A549 (cell line): ENCODE results near the gene GMPR2. TPM values are rescaled to one million over a fixed set of nuclear protein-coding genes. Genes with fewer than 3 reads are reported as not detected.

Experiments
- ATAC-seq, 2 experiments: fragments of 200-7000 bp in 1 of 2; fragments of >200 bp in 1 of 2; cut with Nextera tagmentation in 1 of 2; cut with Tn5 transposase in 1 of 2; 3 replicates each; pipeline versions ENCODE4 v1.8.0 to v1.9.1; 2018 to 2020; ENCODE audit warnings: mild to moderate bottlenecking in 1 of 2, moderate library complexity in 1 of 2
- CTCF ChIA-PET: fragments of 300-600 bp; sonication (Branson Sonifier 250); formaldehyde crosslinking; extraction: SDS; loops from one replicate; lab custom pipeline; 2021; ENCODE audit warnings: antibody characterized with exemption, inconsistent platforms; lab: Yijun Ruan, JAX
- POLR2A ChIA-PET: fragments of 350-600 bp; formaldehyde crosslinking; extraction: SDS; loops from one replicate; lab custom pipeline; 2021; ENCODE audit warnings: antibody characterized with exemption, inconsistent platforms; lab: Yijun Ruan, JAX
- DNase-seq, 2 experiments: peaks; one replicate each; pipeline versions ENCODE4 v3.0.0 to v3.0.0-alpha.2; 2011 to 2016; ENCODE audit warnings: low read depth in 1 of 2, low spot score in 1 of 2
- FAIRE-seq: peaks from 2 replicates; lab custom pipeline; 2011; peaks lifted over from hg19 to GRCh38; lab: Jason Lieb, UNC
- H3K27ac ChIP-seq, 2 experiments: fragments of >200 bp; sonication (Bioruptor Twin); formaldehyde crosslinking; 3 replicates each; pipeline ENCODE4 v1.5.1; 2016 to 2017
- H3K4me1 ChIP-seq: fragments of >200 bp; sonication (Bioruptor Twin); formaldehyde crosslinking; 3 replicates; pipeline ENCODE4 v1.6.1; 2016
- H3K4me2 ChIP-seq: fragments of >200 bp; sonication (Bioruptor Twin); formaldehyde crosslinking; 3 replicates; pipeline ENCODE4 v1.6.1; 2016
- H3K4me3 ChIP-seq: fragments of >200 bp; sonication (Bioruptor Twin); formaldehyde crosslinking; 3 replicates; pipeline ENCODE4 v1.5.1; 2016
- H3K9me3 ChIP-seq: fragments of >200 bp; sonication (Bioruptor Twin); formaldehyde crosslinking; 3 replicates; pipeline ENCODE4 v1.6.1; 2016
- BCL3 ChIP-seq: fragments of >200 bp; sonication (Bioruptor Twin); formaldehyde crosslinking; IDR thresholded peaks from 3 replicates; pipeline ENCODE4 v1.6.1; 2016
- BHLHE40 ChIP-seq: IDR thresholded peaks from 2 replicates; pipeline ENCODE4 v1.6.1; 2012; ENCODE audit warnings: low read depth, low read length, inconsistent platforms
- CEBPB ChIP-seq, 2 experiments: fragments of >200 bp in 1 of 2; sonication (Bioruptor Twin) in 1 of 2; formaldehyde crosslinking in 1 of 2; IDR thresholded peaks; 2 replicates each; pipeline ENCODE4 v1.6.1; 2012 to 2016
- EHF ChIP-seq: fragments of 250-450 bp; sonication (Bioruptor Pico); IDR thresholded peaks from 2 replicates; pipeline ENCODE4 v1.5.0; 2020; ENCODE audit warnings: mild to moderate bottlenecking
- EHMT2 ChIP-seq: fragments of 200-600 bp; sonication (generic); IDR thresholded peaks from 2 replicates; pipeline ENCODE4 v1.6.1; 2016; ENCODE audit warnings: antibody characterized with exemption, low read depth, mild to moderate bottlenecking, moderate library complexity
- ESRRA ChIP-seq: fragments of 150-350 bp; IDR thresholded peaks from 2 replicates; pipeline ENCODE4 v1.6.1; 2014; ENCODE audit warnings: mild to moderate bottlenecking, low read length, borderline replicate concordance
- FOSL2 ChIP-seq, 2 experiments: fragments of 450-650 bp in 1 of 2; fragments of >200 bp in 1 of 2; sonication (Bioruptor Twin) in 1 of 2; formaldehyde crosslinking; IDR thresholded peaks; 2 replicates each; pipeline versions ENCODE4 v1.5.0 to v1.6.1; 2016 to 2020; ENCODE audit warnings: mild to moderate bottlenecking in 1 of 2, moderate library complexity in 1 of 2
- FOXS1 ChIP-seq: fragments of 250-450 bp; sonication (Bioruptor Pico); IDR thresholded peaks from 2 replicates; pipeline ENCODE4 v1.5.0; 2020; ENCODE audit warnings: mild to moderate bottlenecking, moderate library complexity
- GATA3 ChIP-seq: IDR thresholded peaks from 2 replicates; pipeline ENCODE4 v1.6.1; 2012; ENCODE audit warnings: borderline replicate concordance
- HDAC2 ChIP-seq: fragments of 200-600 bp; sonication (generic); IDR thresholded peaks from 2 replicates; pipeline ENCODE4 v1.6.1; 2016
- HOXB13 ChIP-seq: fragments of 250-450 bp; sonication (Bioruptor Pico); IDR thresholded peaks from 2 replicates; pipeline ENCODE4 v1.5.0; 2020; ENCODE audit warnings: low read depth, mild to moderate bottlenecking, moderate library complexity
- HOXB5 ChIP-seq: fragments of 250-450 bp; sonication (Bioruptor Pico); IDR thresholded peaks from 2 replicates; pipeline ENCODE4 v1.5.0; 2020; ENCODE audit warnings: mild to moderate bottlenecking, moderate library complexity
- JUN ChIP-seq, 2 experiments: fragments of >200 bp; sonication (Bioruptor Twin); formaldehyde crosslinking; IDR thresholded peaks; 2 replicates in 1 of 2; 3 replicates in 1 of 2; pipeline ENCODE4 v1.6.1; 2016 to 2017
- KDM5A ChIP-seq: fragments of 200-600 bp; sonication (generic); IDR thresholded peaks from 2 replicates; pipeline ENCODE4 v1.6.1; 2016; ENCODE audit warnings: antibody characterized with exemption, mild to moderate bottlenecking
- MAFK ChIP-seq: fragments of 450-650 bp; IDR thresholded peaks from 2 replicates; pipeline ENCODE4 v1.6.1; 2014; ENCODE audit not compliant: partially characterized antibody
- MAZ ChIP-seq: fragments of 150-350 bp; IDR thresholded peaks from 2 replicates; pipeline ENCODE4 v1.6.1; 2014; ENCODE audit warnings: antibody characterized with exemption, low read depth, low read length, borderline replicate concordance
- MYC ChIP-seq: IDR thresholded peaks from 2 replicates; pipeline ENCODE4 v1.6.1; 2012; ENCODE audit warnings: mild to moderate bottlenecking, inconsistent platforms, low read length, improper control_type of control experiment, borderline replicate concordance
- NFE2L2 ChIP-seq: fragments of 150-350 bp; conservative IDR thresholded peaks from 2 replicates; pipeline ENCODE4 v1.6.1; 2014; ENCODE audit warnings: low read length
- NPAS2 ChIP-seq: fragments of 250-450 bp; sonication (Bioruptor Pico); IDR thresholded peaks from 2 replicates; pipeline ENCODE4 v1.8.0; 2022; ENCODE audit warnings: mild to moderate bottlenecking, moderate library complexity, borderline replicate concordance
- NR3C1 ChIP-seq: fragments of >200 bp; sonication (Bioruptor Twin); formaldehyde crosslinking; IDR thresholded peaks from 3 replicates; pipeline ENCODE4 v1.6.1; 2017
- PHF8 ChIP-seq: fragments of 200-600 bp; sonication (generic); IDR thresholded peaks from 2 replicates; pipeline ENCODE4 v1.6.1; 2016; ENCODE audit warnings: low read depth, mild to moderate bottlenecking, antibody characterized with exemption, moderate library complexity, borderline replicate concordance
- RARB ChIP-seq: fragments of 250-450 bp; sonication (Bioruptor Pico); IDR thresholded peaks from 2 replicates; pipeline ENCODE4 v1.8.0; 2021; ENCODE audit warnings: mild to moderate bottlenecking, moderate library complexity
- SMC3 ChIP-seq: fragments of >200 bp; sonication (Bioruptor Twin); formaldehyde crosslinking; IDR thresholded peaks from 3 replicates; pipeline ENCODE4 v1.6.1; 2018; ENCODE audit warnings: inconsistent platforms
- TFCP2L1 ChIP-seq: fragments of 250-450 bp; sonication (Bioruptor Pico); IDR thresholded peaks from 2 replicates; pipeline ENCODE4 v1.5.0; 2021; ENCODE audit warnings: mild to moderate bottlenecking
- TP53 ChIP-seq: fragments of 250-450 bp; sonication (Bioruptor Pico); IDR thresholded peaks from 2 replicates; pipeline ENCODE4 v1.5.0; 2021; ENCODE audit warnings: mild to moderate bottlenecking, moderate library complexity
- ZNF302 ChIP-seq: fragments of 250-450 bp; sonication (Bioruptor Pico); IDR thresholded peaks from 2 replicates; pipeline ENCODE4 v1.9.0; 2021; ENCODE audit warnings: inconsistent platforms, mild to moderate bottlenecking, moderate library complexity
- ZSCAN20 ChIP-seq: fragments of 250-450 bp; sonication (Bioruptor Pico); IDR thresholded peaks from 2 replicates; pipeline ENCODE4 v1.8.0; 2022; ENCODE audit warnings: mild to moderate bottlenecking, moderate library complexity
- WGBS: methylation state at CpG from one replicate; pipeline ENCODE4 v1.1.6; 2017; ENCODE audit errors: missing lambda C conversion rate; 5-methylcytosine and 5-hydroxymethylcytosine counted together
- polyA plus RNA-seq, 4 experiments: library from polyadenylated mRNA; depleted of rRNA in 3 of 4; stranded (reverse); fragments of >200 nt; fragmentation: RNase III in 1 of 4; extraction: RNeasy Plus Mini Kit Qiagen cat#74134 plus additional on column Dnase treatment in 1 of 4; gene quantifications; 2 replicates in 3 of 4; 3 replicates in 1 of 4; pipeline ENCODE4 v1.2.3, GENCODE V29; 2011 to 2017
- TF ChIP-seq, protein P1 (sequence below): fragments of 450-650 bp; IDR thresholded peaks from 2 replicates; pipeline ENCODE4 v1.6.1; 2014; ENCODE audit warnings: antibody characterized with exemption
- TF ChIP-seq, protein P2 (sequence below): fragments of 250-450 bp; sonication (Bioruptor Pico); IDR thresholded peaks from 2 replicates; pipeline ENCODE4 v1.5.0; 2021; ENCODE audit warnings: mild to moderate bottlenecking, moderate library complexity, borderline replicate concordance
- TF ChIP-seq, protein P3 (sequence below): fragments of >200 bp; sonication (Bioruptor Twin); formaldehyde crosslinking; IDR thresholded peaks from 3 replicates; pipeline ENCODE4 v1.5.1; 2016
- TF ChIP-seq, protein P4 (sequence below): IDR thresholded peaks from 2 replicates; pipeline ENCODE4 v1.6.1; 2012; ENCODE audit warnings: low read depth, borderline replicate concordance

The GMPR2 gene
- polyA plus RNA-seq, 2 of the 4 experiments (the other 2 are of a cell fraction) = 70.0 to 91.7 TPM

GRCh38 chr14:24252289-24253124 lies 19.8 kb downstream of the GMPR2 start:
- 87% methylated on average over 9 of the region's 11 CpGs for WGBS
- POLR2A ChIA-PET = interaction anchor here (2.1 kb wide), 2 partner anchors 10 to 19 kb away, joined by 9 to 11 read pairs; partner anchors contain the start of genes RABGGTA and TINF2
- no peak overlapping the region for H3K4me2 ChIP-seq
- CTCF ChIA-PET = interaction anchor here (0.6 to 21.7 kb wide), 8 partner anchors 10 to 81 kb away, joined by 3 to 601 read pairs (median 4); partner anchors contain the start of genes CIDEB, DHRS1, LTB4R and LTB4R2
- peaks cover 5% of the 10 kb centered on the region; the same call in 1 of the 3 replicates for H3K4me1 ChIP-seq
- no peak overlapping the region for H3K27ac ChIP-seq
- DNase-seq (no peak), ATAC-seq (no peak), FAIRE-seq (no peak)
- TF ChIP-seq BCL3 (no peak), MAZ (no peak), KDM5A (no peak), EHMT2 (no peak), MAFK (no peak), SMC3 (no peak), GATA3 (no peak), RARB (CRISPR knock-in tag) (no peak), JUN (IDR thresholded peaks at IDR 0.05) (no peak), HDAC2 (no peak), FOSL2 (IDR thresholded peaks at IDR 0.05) (no peak), FOSL2 (CRISPR knock-in tag; IDR thresholded peaks at IDR 0.05) (no peak), ZSCAN20 (CRISPR knock-in tag) (no peak)
- TF ChIP-seq, protein P1, sequence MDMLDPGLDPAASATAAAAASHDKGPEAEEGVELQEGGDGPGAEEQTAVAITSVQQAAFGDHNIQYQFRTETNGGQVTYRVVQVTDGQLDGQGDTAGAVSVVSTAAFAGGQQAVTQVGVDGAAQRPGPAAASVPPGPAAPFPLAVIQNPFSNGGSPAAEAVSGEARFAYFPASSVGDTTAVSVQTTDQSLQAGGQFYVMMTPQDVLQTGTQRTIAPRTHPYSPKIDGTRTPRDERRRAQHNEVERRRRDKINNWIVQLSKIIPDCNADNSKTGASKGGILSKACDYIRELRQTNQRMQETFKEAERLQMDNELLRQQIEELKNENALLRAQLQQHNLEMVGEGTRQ = no peak
- TF ChIP-seq, protein P2, sequence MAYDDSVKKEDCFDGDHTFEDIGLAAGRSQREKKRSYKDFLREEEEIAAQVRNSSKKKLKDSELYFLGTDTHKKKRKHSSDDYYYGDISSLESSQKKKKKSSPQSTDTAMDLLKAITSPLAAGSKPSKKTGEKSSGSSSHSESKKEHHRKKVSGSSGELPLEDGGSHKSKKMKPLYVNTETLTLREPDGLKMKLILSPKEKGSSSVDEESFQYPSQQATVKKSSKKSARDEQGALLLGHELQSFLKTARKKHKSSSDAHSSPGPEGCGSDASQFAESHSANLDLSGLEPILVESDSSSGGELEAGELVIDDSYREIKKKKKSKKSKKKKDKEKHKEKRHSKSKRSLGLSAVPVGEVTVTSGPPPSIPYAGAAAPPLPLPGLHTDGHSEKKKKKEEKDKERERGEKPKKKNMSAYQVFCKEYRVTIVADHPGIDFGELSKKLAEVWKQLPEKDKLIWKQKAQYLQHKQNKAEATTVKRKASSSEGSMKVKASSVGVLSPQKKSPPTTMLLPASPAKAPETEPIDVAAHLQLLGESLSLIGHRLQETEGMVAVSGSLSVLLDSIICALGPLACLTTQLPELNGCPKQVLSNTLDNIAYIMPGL = no peak
- H3K4me3 ChIP-seq = no peak overlapping the region
- H3K9me3 ChIP-seq = no peaks in the 10 kb centered on the region

GRCh38 chr14:24253936-24254335 lies 21.2 kb downstream of the GMPR2 start:
- Histone ChIP-seq H3K4me2 (no peak overlapping the region), H3K27ac (no peak overlapping the region), H3K4me1 (peaks cover 5% of the 10 kb centered on the region; the same call in 2 of the 3 replicates), H3K4me3 (no peak overlapping the region), H3K9me3 (no peaks in the 10 kb centered on the region)
- FAIRE-seq (no peak), DNase-seq (no peak), ATAC-seq (no peak)
- ChIA-PET CTCF (interaction anchor here (1.4 to 21.7 kb wide), 4 partner anchors 8 to 48 kb away, joined by 4 to 601 read pairs (median 40); partner anchors contain the start of genes CIDEB, DHRS1, LTB4R and LTB4R2), POLR2A (no interaction called here)
- 74% methylated on average over 7 of the region's 7 CpGs for WGBS
- TF ChIP-seq ZNF302 (no peak), MYC (no peak), CEBPB (IDR thresholded peaks at IDR 0.05) (no peak), PHF8 (no peak), NFE2L2 (no peak), ESRRA (no peak), EHF (CRISPR knock-in tag) (no peak), FOXS1 (CRISPR knock-in tag) (no peak), TFCP2L1 (CRISPR knock-in tag) (no peak), HOXB5 (CRISPR knock-in tag) (no peak), NPAS2 (no peak), BHLHE40 (no peak), NR3C1 (no peak), HOXB13 (CRISPR knock-in tag) (no peak), SMC3 (no peak), TP53 (CRISPR knock-in tag) (no peak)
- TF ChIP-seq, protein P3, sequence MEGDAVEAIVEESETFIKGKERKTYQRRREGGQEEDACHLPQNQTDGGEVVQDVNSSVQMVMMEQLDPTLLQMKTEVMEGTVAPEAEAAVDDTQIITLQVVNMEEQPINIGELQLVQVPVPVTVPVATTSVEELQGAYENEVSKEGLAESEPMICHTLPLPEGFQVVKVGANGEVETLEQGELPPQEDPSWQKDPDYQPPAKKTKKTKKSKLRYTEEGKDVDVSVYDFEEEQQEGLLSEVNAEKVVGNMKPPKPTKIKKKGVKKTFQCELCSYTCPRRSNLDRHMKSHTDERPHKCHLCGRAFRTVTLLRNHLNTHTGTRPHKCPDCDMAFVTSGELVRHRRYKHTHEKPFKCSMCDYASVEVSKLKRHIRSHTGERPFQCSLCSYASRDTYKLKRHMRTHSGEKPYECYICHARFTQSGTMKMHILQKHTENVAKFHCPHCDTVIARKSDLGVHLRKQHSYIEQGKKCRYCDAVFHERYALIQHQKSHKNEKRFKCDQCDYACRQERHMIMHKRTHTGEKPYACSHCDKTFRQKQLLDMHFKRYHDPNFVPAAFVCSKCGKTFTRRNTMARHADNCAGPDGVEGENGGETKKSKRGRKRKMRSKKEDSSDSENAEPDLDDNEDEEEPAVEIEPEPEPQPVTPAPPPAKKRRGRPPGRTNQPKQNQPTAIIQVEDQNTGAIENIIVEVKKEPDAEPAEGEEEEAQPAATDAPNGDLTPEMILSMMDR = no peak
- TF ChIP-seq, protein P4, sequence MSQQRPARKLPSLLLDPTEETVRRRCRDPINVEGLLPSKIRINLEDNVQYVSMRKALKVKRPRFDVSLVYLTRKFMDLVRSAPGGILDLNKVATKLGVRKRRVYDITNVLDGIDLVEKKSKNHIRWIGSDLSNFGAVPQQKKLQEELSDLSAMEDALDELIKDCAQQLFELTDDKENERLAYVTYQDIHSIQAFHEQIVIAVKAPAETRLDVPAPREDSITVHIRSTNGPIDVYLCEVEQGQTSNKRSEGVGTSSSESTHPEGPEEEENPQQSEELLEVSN = no peak
